HG03378 (cell line): ENCODE measurements around the gene IQGAP2.

Experiments
- ATAC-seq: cut with Tn5 transposase; IDR thresholded peaks from one replicate; pipeline ENCODE4 v1.9.1; 2021; ENCODE audit warnings: mild to moderate bottlenecking, moderate library complexity; ENCODE audit not compliant: unreplicated experiment

The IQGAP2 gene

DNA sequence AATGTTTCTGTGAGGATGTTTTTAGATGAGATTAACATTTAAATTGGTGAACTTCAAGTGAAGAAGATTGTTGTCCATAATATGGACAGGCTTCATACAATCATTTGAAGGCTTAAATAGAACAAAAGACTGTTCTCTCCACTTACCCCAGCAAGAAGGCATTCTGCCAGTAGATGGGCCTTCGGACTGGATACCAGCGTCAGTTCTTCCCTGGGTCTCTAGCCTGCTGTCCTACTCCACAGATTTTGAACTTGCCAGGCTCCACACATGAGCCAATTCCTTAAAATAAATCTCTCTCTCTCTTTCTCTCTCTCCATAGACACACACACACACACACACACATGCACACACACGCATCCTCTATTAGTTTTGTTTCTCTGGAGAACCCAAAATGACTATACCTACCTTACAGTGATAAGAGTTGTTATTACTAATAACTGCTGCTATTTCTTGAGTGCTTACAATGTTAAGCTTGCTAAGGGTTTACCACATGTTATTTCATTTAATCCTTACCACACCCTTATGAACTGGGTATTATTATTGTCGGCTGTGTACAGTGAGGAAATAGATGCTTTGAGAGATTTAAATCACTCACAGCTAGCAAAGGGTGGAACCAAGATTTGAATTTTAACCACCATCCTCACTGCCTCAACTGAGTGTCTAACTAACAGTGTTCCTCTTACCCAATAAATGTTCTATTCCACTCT is 19.8 kb upstream of the IQGAP2 start:
- no peak for ATAC-seq

DNA sequence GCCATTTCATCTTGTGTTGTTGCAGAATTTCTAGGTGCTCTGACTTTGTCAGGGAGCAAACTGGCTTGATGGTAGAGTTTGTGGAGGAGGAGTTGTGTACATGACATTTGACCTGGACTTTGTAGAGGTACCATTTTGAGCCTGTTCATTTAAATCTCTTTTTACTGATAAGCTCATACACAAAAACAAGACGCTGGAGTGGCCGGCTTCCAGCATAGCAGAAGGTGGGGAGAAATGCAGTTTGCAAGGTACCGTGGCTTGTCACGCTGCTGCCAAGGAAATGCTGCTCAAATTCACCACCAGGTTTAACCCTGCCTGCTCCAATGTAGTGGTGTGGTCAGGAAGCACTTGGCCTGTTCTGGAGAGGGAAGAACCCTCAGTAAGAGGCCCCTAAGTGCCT is 18.9 kb upstream of the IQGAP2 start:
- no peak for ATAC-seq

GRCh38 chr5:76384705-76385104 is 18.4 kb upstream of the IQGAP2 start:
- ATAC-seq = no peak

DNA sequence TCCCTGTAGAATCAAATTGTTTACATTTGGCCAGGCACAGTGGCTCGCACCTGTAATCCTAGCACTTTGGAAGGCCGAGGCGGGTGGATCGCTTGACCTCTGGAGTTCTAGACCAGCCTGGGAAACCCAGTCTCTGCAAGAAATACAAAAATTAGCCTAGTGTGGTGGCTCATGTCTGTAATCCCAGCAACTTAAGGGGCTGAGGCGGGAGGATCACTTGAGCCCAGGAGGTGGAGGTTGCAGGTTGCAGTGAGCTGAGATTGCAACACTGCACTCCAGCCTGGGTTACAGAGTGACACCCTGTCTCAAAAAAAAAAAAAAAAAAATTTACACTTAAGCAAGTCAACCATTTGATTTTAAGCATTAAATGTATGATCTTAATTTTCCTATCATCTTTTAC is 17.5 kb upstream of the IQGAP2 start:
- no peak for ATAC-seq

DNA sequence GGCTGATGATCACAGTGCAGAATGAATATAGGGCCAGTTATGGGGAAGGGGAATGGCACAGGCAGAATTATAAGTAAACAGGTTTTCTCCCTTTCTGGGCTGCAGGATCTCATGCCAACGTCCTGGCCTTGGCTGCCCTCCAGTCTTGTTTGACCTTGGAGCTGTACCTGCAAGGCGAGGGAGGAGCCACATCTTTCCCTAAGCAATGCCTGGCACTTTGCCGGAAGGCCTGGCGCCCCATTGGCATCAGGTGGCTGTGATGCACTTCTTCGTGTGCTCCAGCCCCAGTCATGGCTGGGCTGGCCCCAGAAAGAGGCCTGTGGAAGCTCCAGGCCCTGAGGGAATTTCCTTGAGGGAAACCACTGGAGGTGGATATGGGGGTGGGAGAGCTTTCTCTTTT is 16.7 kb upstream of the IQGAP2 start:
- no peak for ATAC-seq

GRCh38 chr5:76388236-76388635 is 14.8 kb upstream of the IQGAP2 start:
- no peak for ATAC-seq

GRCh38 chr5:76388791-76389512 is 14.1 kb upstream of the IQGAP2 start:
- no peak for ATAC-seq

DNA sequence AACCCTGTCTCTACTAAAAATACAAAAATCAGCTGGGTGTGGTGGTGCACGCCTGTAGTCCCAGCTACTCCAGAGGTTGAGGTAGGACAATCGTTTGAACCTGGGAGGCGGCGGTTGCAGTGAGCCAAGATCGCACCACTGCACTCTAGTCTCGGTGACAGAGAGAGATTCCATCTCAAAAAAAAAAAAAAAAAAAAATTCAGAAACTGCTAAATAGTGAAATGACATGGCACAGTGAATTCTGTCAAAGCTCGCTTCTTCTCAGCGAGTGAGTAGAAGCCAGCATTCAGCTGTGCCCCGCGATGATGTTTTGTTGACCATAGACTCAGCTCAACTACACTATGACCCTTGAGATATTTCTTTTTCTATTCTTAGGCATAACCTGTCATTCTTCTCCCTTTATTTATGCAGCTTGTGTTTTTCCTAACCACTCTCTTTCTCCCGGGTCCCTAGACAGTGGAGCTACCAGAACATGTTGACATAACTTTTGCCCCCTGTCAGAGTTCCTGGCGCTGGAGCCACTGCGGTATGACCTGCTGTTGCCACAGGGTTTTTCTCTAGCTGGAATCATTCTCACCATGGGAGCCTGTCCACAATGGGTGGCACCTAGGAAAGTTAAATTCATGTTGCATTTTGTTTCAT is 13.5 kb upstream of the IQGAP2 start:
- no peak for ATAC-seq

DNA sequence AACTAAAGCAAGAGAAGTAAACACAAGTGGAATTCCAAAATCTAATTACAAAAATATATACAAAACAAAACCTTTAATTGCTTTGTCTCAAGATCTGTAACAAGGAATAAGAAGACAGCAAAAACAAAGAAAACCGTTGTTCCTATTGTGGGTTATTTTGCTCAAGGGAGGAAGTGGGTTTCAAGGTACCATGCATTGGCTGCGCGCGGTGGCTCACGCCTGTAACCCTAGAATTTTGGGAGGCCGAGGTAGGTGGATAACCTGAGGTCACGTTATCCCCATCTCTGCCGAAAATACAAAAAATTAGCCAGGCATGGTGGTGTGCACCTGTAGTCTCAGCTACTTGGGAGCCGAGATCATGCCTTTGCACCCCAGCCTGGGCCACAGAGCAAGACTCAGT is 12.1 kb upstream of the IQGAP2 start:
- ATAC-seq = no peak

DNA sequence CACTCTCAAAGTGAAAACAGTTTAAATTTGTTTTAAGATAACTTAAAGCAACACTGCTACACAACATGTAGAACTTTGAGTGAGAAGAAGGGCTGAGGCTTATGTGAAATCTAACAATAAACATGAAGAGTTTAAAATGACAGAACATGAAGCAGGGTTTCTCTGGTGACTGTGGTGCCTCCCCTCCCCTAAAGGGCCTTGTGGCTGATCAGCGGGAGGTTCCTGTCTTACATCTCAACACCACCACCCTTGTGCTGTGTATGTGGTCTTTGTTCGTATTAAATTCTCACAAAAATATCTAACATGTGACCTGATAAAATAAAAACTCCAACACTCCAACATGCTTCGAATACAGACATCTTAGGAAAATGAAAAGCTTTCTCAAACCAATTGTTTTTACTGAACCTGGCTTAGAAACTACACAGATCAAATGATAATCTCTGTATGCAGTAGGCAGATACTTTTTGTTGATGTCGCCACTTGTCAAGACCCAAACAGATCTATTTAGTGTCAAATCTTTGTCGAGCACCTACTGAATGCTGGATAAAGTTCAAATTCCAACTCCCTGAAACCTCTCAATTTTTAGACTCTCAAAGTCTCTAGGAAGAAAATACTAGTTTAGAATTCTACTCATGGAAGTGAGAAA is 9.9 kb upstream of the IQGAP2 start:
- no peak for ATAC-seq

DNA sequence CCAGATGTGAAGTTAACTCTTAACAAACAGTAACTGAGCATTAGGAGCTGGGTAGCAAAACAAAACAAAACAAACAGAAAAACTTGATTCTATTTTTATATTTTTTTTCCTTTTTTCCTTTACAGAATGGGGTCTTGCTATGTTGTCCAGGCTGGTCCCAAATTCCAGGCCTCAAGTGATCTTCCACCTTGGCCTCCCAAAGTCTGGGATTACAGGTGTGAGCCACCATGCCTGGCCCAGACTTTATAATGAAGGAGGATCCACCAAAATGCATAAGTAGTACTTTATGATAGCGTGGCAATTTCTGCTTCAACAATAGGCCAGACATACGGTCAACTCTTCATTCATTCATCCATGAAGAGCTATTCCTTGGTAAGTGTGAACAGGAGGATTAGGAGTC is 5.9 kb upstream of the IQGAP2 start:
- ATAC-seq = no peak

- no peak for ATAC-seq
These were observed 3.8 kb upstream of the IQGAP2 start for GRCh38 chr5:76399268-76399667.

GRCh38 chr5:76400466-76400865 is 2.6 kb upstream of the IQGAP2 start:
- ATAC-seq = no peak

DNA sequence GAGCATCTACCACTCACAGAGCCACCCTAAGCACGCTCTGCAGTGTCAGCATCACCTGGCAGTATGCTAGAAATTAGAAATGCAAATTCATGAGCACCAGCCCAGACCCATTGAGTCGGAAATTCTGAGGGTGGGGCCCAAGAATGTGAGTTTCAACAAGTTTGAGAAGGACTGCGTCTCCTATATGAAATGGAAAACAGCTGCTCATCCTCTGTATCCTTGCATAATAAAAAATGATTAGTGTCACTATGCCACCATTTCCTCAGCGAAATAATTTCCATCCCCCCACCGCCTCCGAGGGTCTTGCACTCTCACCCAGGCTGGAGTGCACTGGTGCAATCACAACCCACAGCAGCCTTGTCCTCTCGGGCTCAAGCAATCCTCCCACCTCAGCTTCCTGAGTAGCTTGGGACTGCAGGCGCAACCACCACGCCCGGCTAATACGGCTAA is 1.3 kb upstream of the IQGAP2 start:
- ATAC-seq = no peak

- ATAC-seq = peak; percentile 32
These were observed 717 bp upstream of the IQGAP2 start for GRCh38 chr5:76402251-76402885.

DNA sequence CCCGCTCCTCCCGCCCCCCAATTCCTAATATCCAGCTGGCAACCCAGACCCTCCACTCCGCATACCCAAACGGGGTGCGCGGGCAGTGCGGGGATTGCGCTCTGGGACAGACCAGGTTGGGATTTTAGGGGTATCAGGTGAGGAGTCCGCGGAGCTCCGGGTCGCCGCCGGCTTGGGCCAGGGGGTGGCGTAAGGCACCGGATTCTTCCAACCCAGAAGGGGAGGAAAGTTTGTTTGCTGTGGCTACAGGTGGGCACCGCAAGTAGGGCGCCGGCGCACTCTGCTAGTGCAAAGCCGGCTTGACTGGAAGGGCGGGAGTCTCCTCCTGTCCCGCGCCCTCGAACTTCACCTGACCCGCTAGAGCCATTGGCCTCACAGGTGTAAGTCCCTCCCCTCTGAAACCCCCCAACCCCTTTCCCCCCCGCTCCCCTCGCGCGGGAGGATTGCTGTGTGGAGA is 709 bp downstream of the IQGAP2 start:
- no peak for ATAC-seq

GRCh38 chr5:76404223-76405211 is 1.4 kb downstream of the IQGAP2 start:
- ATAC-seq = peak; percentile 23

DNA sequence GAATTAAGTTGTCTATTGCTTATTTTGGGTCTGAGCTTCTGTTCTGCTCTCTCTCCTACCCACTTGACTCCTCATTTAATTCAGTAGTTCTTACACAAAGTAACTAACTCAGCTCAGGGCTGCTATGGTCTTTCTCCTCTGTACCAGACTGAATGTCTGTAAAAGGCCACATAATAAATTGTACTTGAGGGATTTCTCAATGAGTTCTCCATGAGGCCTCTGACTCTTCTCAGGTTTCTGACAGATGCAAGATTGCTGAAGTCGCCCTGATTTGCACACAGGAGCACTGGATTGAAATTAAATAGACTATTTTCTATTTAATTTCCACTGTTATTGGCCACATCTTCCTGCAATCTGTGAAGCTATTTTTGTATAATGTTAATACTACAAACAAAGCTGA is 2.9 kb downstream of the IQGAP2 start:
- ATAC-seq = no peak

DNA sequence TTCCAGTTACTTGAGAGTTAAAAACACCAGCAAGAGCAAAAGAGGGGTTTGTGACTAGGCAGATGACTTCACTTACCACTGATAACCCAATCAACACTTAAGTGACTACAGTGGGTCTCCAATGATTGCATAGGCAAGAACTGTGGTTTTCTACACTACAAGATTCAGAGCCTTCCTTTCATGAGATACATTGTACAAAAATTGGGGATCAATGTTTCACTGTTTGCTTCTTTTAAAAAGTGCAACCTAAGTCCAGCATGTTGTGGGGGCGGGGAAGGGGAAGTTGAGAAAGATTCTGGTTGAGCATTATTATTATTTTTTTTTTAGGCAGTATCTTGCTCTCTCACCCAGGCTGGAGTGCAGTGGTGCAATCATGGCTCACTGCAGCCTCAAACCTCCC is 3.6 kb downstream of the IQGAP2 start:
- ATAC-seq = no peak

DNA sequence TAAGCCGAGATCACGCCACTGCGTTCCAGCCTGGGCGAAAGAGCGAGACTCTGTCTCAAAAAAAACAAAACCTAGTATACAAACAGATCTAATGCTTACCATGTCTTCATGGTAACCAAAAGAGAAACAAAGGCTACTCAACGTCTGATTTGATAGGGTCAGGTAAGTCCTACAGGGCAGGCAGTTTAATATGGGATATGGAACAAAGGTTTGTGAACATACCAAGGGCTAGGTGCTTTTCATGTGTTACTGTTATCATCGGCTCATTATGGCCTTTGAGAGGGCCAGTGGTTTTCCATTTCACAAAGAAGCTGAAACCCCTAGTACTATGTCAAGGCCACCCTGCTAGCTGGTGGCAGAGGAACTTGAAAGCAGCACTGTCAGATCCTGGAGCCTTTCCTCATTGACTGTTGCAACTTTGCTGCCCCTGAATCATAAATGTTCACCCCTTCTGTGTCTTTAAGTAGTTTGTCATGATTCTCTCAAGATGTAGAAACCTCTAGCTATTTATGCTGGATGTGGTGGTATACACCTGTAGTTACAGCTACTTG is 5.1 kb downstream of the IQGAP2 start:
- ATAC-seq = no peak
